Natural killer cell (primary cell): ENCODE results near the gene ABHD2. TPM values are rescaled to one million over a fixed set of nuclear protein-coding genes. Genes with fewer than 3 reads are reported as not detected.
A peak's percentile ranks its signal among the peaks of the same experiment; 100 is the strongest.
"Not testable (repeated sequence)": the region's sequence is repeated elsewhere in the genome, so short reads cannot be mapped to it uniquely, and the experiment has no call there.

Source experiments
- ATAC-seq, 3 donors: fragments of 150-1000 bp in 2 of 3; fragments of 200-7000 bp in 1 of 3; cut with Tn5 transposase; 1 replicate in 1 of 3; 2 replicates in 2 of 3; pipeline ENCODE4 v1.10.0; 2021; ENCODE audit warnings: mild to moderate bottlenecking in 2 of 3, moderate library complexity in 2 of 3
- DNase-seq, 2 donors: peaks; one replicate each; pipeline versions ENCODE4 v3.0.0 to v3.0.0-alpha.2; 2013 to 2021; ENCODE audit warnings: mixed read lengths in 1 of 2
- H3K27ac ChIP-seq: one replicate; pipeline ENCODE4 v1.5.1; 2013; ENCODE audit warnings: mild to moderate bottlenecking, low read length
- H3K27me3 ChIP-seq: one replicate; pipeline ENCODE4 v1.6.1; 2013; ENCODE audit warnings: low read length; ENCODE audit not compliant: control insufficient read depth, insufficient read depth
- H3K36me3 ChIP-seq: one replicate; pipeline ENCODE4 v1.6.1; 2013; ENCODE audit warnings: low read length; ENCODE audit not compliant: control insufficient read depth, insufficient read depth
- H3K4me1 ChIP-seq: one replicate; pipeline ENCODE4 v1.6.1; 2013; ENCODE audit warnings: low read length; ENCODE audit not compliant: control insufficient read depth, insufficient read depth
- H3K4me3 ChIP-seq: one replicate; pipeline ENCODE4 v1.5.1; 2013; ENCODE audit warnings: low read length
- H3K9me3 ChIP-seq: one replicate; pipeline ENCODE4 v1.6.1; 2013; ENCODE audit warnings: low read length; ENCODE audit not compliant: control insufficient read depth, insufficient read depth
- H3K27ac Mint-ChIP-seq, 2 donors: one replicate each; pipeline ENCODE4 v1.8.0; 2022; ENCODE audit warnings: mild to moderate bottlenecking in 2 of 2, mixed read lengths in 2 of 2, moderate library complexity in 1 of 2
- H3K27me3 Mint-ChIP-seq, 2 donors: one replicate each; pipeline ENCODE4 v1.8.0; 2022; ENCODE audit warnings: low read depth in 2 of 2, mixed read lengths in 2 of 2
- H3K36me3 Mint-ChIP-seq: one replicate; pipeline ENCODE4 v1.8.0; 2022; ENCODE audit warnings: mixed read lengths
- H3K4me1 Mint-ChIP-seq, 2 donors: one replicate each; pipeline ENCODE4 v1.8.0; 2022; ENCODE audit warnings: mixed read lengths in 2 of 2
- H3K4me3 Mint-ChIP-seq: one replicate; pipeline ENCODE4 v1.8.0; 2022; ENCODE audit warnings: mild to moderate bottlenecking, moderate library complexity, mixed read lengths
- H3K9me3 Mint-ChIP-seq, 2 donors: one replicate each; pipeline ENCODE4 v1.8.0; 2022; ENCODE audit warnings: mixed read lengths in 2 of 2
- WGBS: methylation state at CpG from one replicate; pipeline ENCODE4 v1.1.7; 2013; ENCODE audit warnings: missing lambda C conversion rate; ENCODE audit not compliant: insufficient coverage; 5-methylcytosine and 5-hydroxymethylcytosine counted together
- intact Hi-C: fragments of 100-400 bp; cut with micrococcal nuclease; formaldehyde crosslinking; loops from one replicate; pipeline ENCODE4 v1.14.2; 2022
- total RNA-seq, 4 donors: library from RNA; stranded (reverse); fragments of 120-200 nt in 1 of 4; gene quantifications; one replicate each; pipeline versions ENCODE4 v1.2.3 to v1.2.4, GENCODE V29; 2013 to 2022
- TF ChIP-seq, protein P1 (sequence below): fragments of 200-600 bp; IDR thresholded peaks from one replicate; pipeline ENCODE4 v1.8.0; 2022; ENCODE audit warnings: antibody characterized with exemption

ABHD2 gene
- total RNA-seq, 3 donors from 2014 or later (not counting 1 experiment from before 2014, with no cell fraction given), result 187 to 236 (median 191) TPM

DNA sequence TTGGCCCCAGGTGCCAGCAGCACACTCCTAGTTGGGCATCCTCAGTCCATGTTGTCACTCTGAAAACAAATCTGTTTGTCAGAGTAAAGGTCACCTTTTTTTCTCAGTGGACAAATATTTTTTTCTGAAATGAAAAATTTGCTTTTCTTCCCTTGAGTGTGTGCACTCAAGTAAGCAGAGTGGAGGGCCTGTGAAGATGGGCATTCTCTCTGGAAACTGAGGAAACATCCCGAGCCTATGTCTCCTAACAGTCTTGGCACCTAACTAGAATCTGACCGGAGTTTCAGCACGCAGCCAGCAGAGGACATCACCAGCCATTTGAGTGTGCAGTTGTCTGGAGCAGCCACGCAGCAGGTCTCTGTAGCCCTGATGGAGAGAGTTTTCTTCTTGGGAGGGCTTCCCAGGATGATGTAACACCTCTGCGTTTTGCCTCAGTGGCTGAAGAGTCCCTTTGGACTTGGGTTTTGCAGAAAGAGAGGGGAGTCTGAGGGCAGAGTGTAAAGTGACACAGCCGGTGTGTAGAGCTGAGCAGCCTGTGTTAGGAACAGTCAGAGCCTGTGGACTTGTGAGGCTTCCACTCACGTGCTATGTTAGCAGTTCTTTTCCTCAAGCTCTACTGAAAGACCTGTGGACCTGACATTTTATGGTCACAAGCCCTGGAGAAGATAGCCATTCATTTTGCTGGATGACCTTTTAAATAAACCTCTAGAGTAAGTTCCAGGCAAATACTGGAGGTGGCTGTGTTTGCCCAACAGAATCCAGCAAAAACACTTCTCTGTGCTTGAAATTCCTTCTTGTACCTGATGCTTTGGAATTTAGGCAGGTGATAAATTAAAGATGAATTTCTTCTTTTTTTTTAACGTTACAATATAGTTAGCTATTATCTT lies 51.6 kb downstream of the ABHD2 start:
- H3K9me3 Mint-ChIP-seq, result peaks cover 2% of the 10 kb centered on the region in 2 donors
- H3K36me3 Mint-ChIP-seq, result peaks cover 12% of the 10 kb centered on the region
- Histone ChIP-seq H3K4me1 (peaks cover 83% of the 10 kb centered on the region), H3K36me3 (no peaks in the 10 kb centered on the region), H3K27ac (peak overlapping the region; percentile 74), H3K4me3 (no peak overlapping the region), H3K27me3 (no peaks in the 10 kb centered on the region), H3K9me3 (no peaks in the 10 kb centered on the region)
- TF ChIP-seq, protein P1, sequence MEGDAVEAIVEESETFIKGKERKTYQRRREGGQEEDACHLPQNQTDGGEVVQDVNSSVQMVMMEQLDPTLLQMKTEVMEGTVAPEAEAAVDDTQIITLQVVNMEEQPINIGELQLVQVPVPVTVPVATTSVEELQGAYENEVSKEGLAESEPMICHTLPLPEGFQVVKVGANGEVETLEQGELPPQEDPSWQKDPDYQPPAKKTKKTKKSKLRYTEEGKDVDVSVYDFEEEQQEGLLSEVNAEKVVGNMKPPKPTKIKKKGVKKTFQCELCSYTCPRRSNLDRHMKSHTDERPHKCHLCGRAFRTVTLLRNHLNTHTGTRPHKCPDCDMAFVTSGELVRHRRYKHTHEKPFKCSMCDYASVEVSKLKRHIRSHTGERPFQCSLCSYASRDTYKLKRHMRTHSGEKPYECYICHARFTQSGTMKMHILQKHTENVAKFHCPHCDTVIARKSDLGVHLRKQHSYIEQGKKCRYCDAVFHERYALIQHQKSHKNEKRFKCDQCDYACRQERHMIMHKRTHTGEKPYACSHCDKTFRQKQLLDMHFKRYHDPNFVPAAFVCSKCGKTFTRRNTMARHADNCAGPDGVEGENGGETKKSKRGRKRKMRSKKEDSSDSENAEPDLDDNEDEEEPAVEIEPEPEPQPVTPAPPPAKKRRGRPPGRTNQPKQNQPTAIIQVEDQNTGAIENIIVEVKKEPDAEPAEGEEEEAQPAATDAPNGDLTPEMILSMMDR, result no peak
- no peaks in the 10 kb centered on the region for H3K27me3 Mint-ChIP-seq
- ATAC-seq (no peak), DNase-seq (no peak)
- WGBS, result 86% methylated on average over 7 of the region's 8 CpGs
- peak overlapping the region; percentile 80 for H3K4me3 Mint-ChIP-seq
- intact Hi-C loops, result loop anchor here (1.0 kb wide), 1 partner anchor 10 kb away; no protein-coding TSS in a partner anchor
- peak overlapping the region in 1 of 2 donors; percentile 95 for H3K27ac Mint-ChIP-seq
- H3K4me1 Mint-ChIP-seq, result peaks cover 91 to 93% of the 10 kb centered on the region in 2 donors

DNA sequence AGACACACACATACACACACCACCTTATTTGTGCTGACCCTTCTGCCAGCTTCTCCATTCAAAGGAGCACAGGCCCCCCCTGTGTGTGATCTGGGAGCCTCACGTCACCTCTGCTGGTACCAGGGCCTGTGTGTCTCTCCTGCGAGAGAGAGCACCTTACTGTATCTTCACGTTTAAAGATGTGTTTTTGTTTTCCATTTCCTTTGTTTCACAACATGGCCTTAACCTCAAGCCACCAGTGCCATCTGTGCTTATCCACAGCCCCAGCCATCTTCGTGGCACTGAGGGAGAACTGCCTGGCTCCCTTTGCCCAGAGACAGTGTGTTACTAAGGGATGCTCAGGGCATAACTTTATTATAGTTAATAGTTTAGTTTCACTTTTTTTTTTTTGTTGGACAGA lies 52.3 kb downstream of the ABHD2 start:
- H3K4me1 ChIP-seq, result peaks cover 81% of the 10 kb centered on the region
- peaks cover under 1 to 2% of the 10 kb centered on the region in 2 donors for H3K9me3 Mint-ChIP-seq
- ATAC-seq, result peak; percentile 33 to 59 (median 40)
- H3K9me3 ChIP-seq, result no peaks in the 10 kb centered on the region
- peaks cover 92 to 93% of the 10 kb centered on the region in 2 donors for H3K4me1 Mint-ChIP-seq
- H3K27ac Mint-ChIP-seq, result peak overlapping the region in 1 of 2 donors; percentile 95
- H3K27me3 ChIP-seq, result no peaks in the 10 kb centered on the region
- no peaks in the 10 kb centered on the region for H3K27me3 Mint-ChIP-seq
- intact Hi-C loops, result loop anchor here (1.0 kb wide), 1 partner anchor 10 kb away; no protein-coding TSS in a partner anchor
- peak in 1 of 2 donors; percentile 18 for DNase-seq
- H3K36me3 Mint-ChIP-seq, result peaks cover 10% of the 10 kb centered on the region
- H3K4me3 Mint-ChIP-seq, result peak overlapping the region; percentile 80
- 11% methylated on average over 4 of the region's 4 CpGs for WGBS
- H3K36me3 ChIP-seq, result no peaks in the 10 kb centered on the region
- H3K27ac ChIP-seq, result peak overlapping the region; percentile 74
- no peak overlapping the region for H3K4me3 ChIP-seq
- TF ChIP-seq, protein P1, result no peak

DNA sequence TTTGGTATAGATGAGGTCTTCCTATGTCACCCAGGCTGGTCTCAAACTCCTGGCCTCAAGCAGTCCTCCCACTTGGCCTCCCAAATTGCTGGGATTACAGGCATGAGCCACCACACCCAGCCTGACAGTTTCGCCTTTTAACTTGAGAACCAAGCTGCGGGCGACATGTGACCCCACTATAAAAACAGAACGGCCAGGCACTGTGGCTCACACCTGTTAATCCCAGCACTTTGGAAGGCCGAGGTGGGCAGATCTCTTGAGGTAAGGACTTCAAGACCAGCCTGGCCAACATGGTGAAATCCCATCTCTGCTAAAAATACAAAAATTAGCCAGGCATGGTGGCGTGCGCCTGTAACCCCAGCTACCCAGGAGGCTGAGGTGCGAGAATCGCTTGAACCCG lies 52.9 kb downstream of the ABHD2 start:
- H3K4me3 ChIP-seq, H3K9me3 ChIP-seq, ATAC-seq, H3K36me3 Mint-ChIP-seq, H3K9me3 Mint-ChIP-seq, H3K4me3 Mint-ChIP-seq, H3K27me3 Mint-ChIP-seq, intact Hi-C loops, H3K36me3 ChIP-seq, H3K27me3 ChIP-seq, DNase-seq: not testable (repeated sequence)
- Histone ChIP-seq H3K4me1 (peaks cover 75% of the 10 kb centered on the region), H3K27ac (peak overlapping the region; percentile 74)
- 95% methylated on average over 10 of the region's 10 CpGs for WGBS
- peaks cover 92 to 93% of the 10 kb centered on the region in 2 donors for H3K4me1 Mint-ChIP-seq
- peak overlapping the region in 1 of 2 donors; percentile 95 for H3K27ac Mint-ChIP-seq

DNA sequence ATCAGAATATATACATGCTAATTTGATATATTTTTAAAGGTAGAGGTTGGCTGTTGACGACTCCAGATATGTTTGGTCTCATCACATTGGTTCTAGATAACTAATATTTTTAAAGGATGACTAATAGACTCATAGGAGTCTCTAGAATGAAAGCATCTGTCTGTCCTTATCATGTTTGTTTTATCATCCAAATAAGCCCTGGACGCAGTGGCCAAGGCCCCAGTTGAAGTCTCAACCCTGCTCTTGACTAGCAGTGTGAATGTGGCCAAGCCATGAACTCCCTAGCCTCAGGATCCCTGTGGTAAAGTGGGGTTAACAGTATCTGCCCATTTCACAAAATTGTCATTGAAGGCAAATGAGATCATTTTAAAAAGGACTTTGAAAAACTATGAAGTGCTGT lies 53.6 kb downstream of the ABHD2 start:
- Histone ChIP-seq H3K4me3 (no peak overlapping the region), H3K4me1 (peaks cover 68% of the 10 kb centered on the region), H3K36me3 (no peaks in the 10 kb centered on the region), H3K27me3 (no peaks in the 10 kb centered on the region), H3K9me3 (no peaks in the 10 kb centered on the region), H3K27ac (no peak overlapping the region)
- Mint-ChIP-seq H3K27ac (peak overlapping the region in 1 of 2 donors; percentile 95), H3K4me1 (peaks cover 85 to 88% of the 10 kb centered on the region in 2 donors), H3K36me3 (no peaks in the 10 kb centered on the region), H3K4me3 (no peak overlapping the region), H3K9me3 (no peaks in the 10 kb centered on the region), H3K27me3 (no peaks in the 10 kb centered on the region)
- no peak for DNase-seq
- ATAC-seq, result no peak
- 93% methylated on average over 1 of the region's 2 CpGs for WGBS
- intact Hi-C loops, result loop anchor here (2.0 kb wide), 1 partner anchor 53 kb away; the partner anchor contains the start of gene ABHD2
- TF ChIP-seq, protein P1, result no peak
